Caco-2 (cell line): ENCODE data around the gene STRADB. TPM values are rescaled to one million over a fixed set of nuclear protein-coding genes. Genes with fewer than 3 reads are reported as not detected.

ENCODE experiments used
- BruUV-seq: library from RNA; stranded (reverse); fragments of 400-500 nt; replicated peaks from 2 replicates; lab custom pipeline; 2021; lab: Mats Ljungman, UMichigan
- CTCF ChIA-PET: fragments of 300-600 bp; sonication (Branson Sonifier 250); formaldehyde crosslinking; loops from one replicate; lab custom pipeline; 2022; ENCODE audit warnings: antibody characterized with exemption; lab: Charles Lee
- POLR2A ChIA-PET: fragments of 300-600 bp; sonication (Branson Sonifier 250); formaldehyde crosslinking; loops from one replicate; lab custom pipeline; 2022; ENCODE audit warnings: antibody characterized with exemption; lab: Charles Lee
- DNase-seq, 2 experiments: peaks; one replicate each; pipeline versions ENCODE4 v3.0.0 to v3.0.0-alpha.2; 2020 to 2022
- H3K27me3 ChIP-seq: replicated peaks from 2 replicates; pipeline ENCODE4 v1.6.0; 2011; ENCODE audit warnings: low read length; ENCODE audit not compliant: control insufficient read depth, insufficient read depth
- H3K36me3 ChIP-seq: 2 replicates; pipeline ENCODE4 v1.5.1; 2011; ENCODE audit warnings: low read length; ENCODE audit not compliant: control insufficient read depth, insufficient read depth
- H3K4me1 ChIP-seq: fragments of 250-450 bp; sonication (Bioruptor Pico); 2 replicates; pipeline ENCODE4 v1.5.1; 2020; ENCODE audit warnings: mild to moderate bottlenecking
- H3K4me3 ChIP-seq: 2 replicates; pipeline ENCODE4 v1.5.1; 2011; ENCODE audit warnings: low read depth, mild to moderate bottlenecking, control low read depth, low read length
- H3K9me3 ChIP-seq: fragments of 250-450 bp; sonication (Bioruptor Pico); 2 replicates; pipeline ENCODE4 v1.5.1; 2020; ENCODE audit warnings: mild to moderate bottlenecking, moderate library complexity
- H3K27ac Mint-ChIP-seq: one replicate; pipeline ENCODE4 v1.8.0; 2022; ENCODE audit warnings: mixed read lengths; ENCODE audit not compliant: unreplicated experiment
- H3K27me3 Mint-ChIP-seq: one replicate; pipeline ENCODE4 v1.8.0; 2022; ENCODE audit warnings: mixed read lengths; ENCODE audit not compliant: insufficient read depth, unreplicated experiment
- H3K36me3 Mint-ChIP-seq: one replicate; pipeline ENCODE4 v1.8.0; 2022; ENCODE audit warnings: mild to moderate bottlenecking, mixed read lengths; ENCODE audit not compliant: insufficient read depth, unreplicated experiment
- H3K4me1 Mint-ChIP-seq: one replicate; pipeline ENCODE4 v1.8.0; 2022; ENCODE audit warnings: low read depth, mixed read lengths; ENCODE audit not compliant: unreplicated experiment
- H3K4me3 Mint-ChIP-seq: one replicate; pipeline ENCODE4 v1.8.0; 2022; ENCODE audit warnings: mild to moderate bottlenecking, moderate library complexity, mixed read lengths; ENCODE audit not compliant: unreplicated experiment
- H3K9me3 Mint-ChIP-seq: one replicate; pipeline ENCODE4 v1.8.0; 2022; ENCODE audit warnings: mixed read lengths; ENCODE audit not compliant: unreplicated experiment
- CTCF ChIP-seq, 2 experiments: fragments of 200-600 bp in 1 of 2; IDR thresholded peaks; 1 replicate in 1 of 2; 2 replicates in 1 of 2; pipeline versions ENCODE4 v1.5.1 to v1.8.0; 2011 to 2022; ENCODE audit warnings: antibody characterized with exemption in 1 of 2, control low read depth in 1 of 2, inconsistent platforms in 1 of 2, low read depth in 1 of 2, low read length in 1 of 2, mild to moderate bottlenecking in 1 of 2, moderate library complexity in 1 of 2; ENCODE audit not compliant: insufficient read depth in 1 of 2, severe bottlenecking in 1 of 2, unreplicated experiment in 1 of 2
- intact Hi-C: fragments of 100-400 bp; cut with micrococcal nuclease; formaldehyde crosslinking; loops from one replicate; pipeline ENCODE4 v1.10.0; 2022; ENCODE audit not compliant: unreplicated experiment
- total RNA-seq: library from RNA; stranded (reverse); gene quantifications from 2 replicates; pipeline ENCODE4 v1.2.3, GENCODE V29; 2022

Gene STRADB
- total RNA-seq, 1 experiment from 2014 or later, result 49.0 TPM

GRCh38 chr2:201500534-201500933 is 49.0 kb downstream of the STRADB start:
- Histone ChIP-seq H3K4me1 (no peaks in the 10 kb centered on the region), H3K4me3 (no peak overlapping the region), H3K9me3 (peaks cover 12% of the 10 kb centered on the region; the same call in 1 of the 2 replicates), H3K27me3 (no peaks in the 10 kb centered on the region), H3K36me3 (no peaks in the 10 kb centered on the region)
- no peaks in the 10 kb centered on the region for H3K27me3 Mint-ChIP-seq
- H3K4me1 Mint-ChIP-seq, result no peaks in the 10 kb centered on the region
- H3K36me3 Mint-ChIP-seq, result no peaks in the 10 kb centered on the region
- no peak overlapping the region for H3K4me3 Mint-ChIP-seq
- peaks cover 42% of the 10 kb centered on the region for H3K9me3 Mint-ChIP-seq
- DNase-seq, result no peak
- intact Hi-C loops, result no loop called here
- TF ChIP-seq CTCF (IDR thresholded peaks at IDR 0.05; ENCODE audit: insufficient read depth in 1 of 2, low read depth in 1 of 2, low read length in 1 of 2, severe bottlenecking in 1 of 2, unreplicated experiment in 1 of 2), result no peak
- ChIA-PET POLR2A (no interaction called here), CTCF (no interaction called here)
- BruUV-seq, result no TSS peak
- no peak overlapping the region for H3K27ac Mint-ChIP-seq

- CTCF ChIA-PET, result no interaction called here
- no peak overlapping the region for H3K27ac Mint-ChIP-seq
- H3K4me1 Mint-ChIP-seq, result no peaks in the 10 kb centered on the region
- POLR2A ChIA-PET, result interaction anchor here (0.6 kb wide), 1 partner anchor 96 kb away, joined by 4 read pairs; no protein-coding TSS in a partner anchor
- intact Hi-C loops, result no loop called here
- H3K27me3 Mint-ChIP-seq, result no peaks in the 10 kb centered on the region
- DNase-seq, result no peak
- Histone ChIP-seq H3K9me3 (peaks cover 12% of the 10 kb centered on the region; the same call in 1 of the 2 replicates), H3K36me3 (no peaks in the 10 kb centered on the region), H3K4me3 (no peak overlapping the region), H3K4me1 (no peaks in the 10 kb centered on the region), H3K27me3 (no peaks in the 10 kb centered on the region)
- BruUV-seq, result no TSS peak
- no peak for TF ChIP-seq CTCF (IDR thresholded peaks at IDR 0.05; ENCODE audit: insufficient read depth in 1 of 2, low read depth in 1 of 2, low read length in 1 of 2, severe bottlenecking in 1 of 2, unreplicated experiment in 1 of 2)
- H3K9me3 Mint-ChIP-seq, result peaks cover 42% of the 10 kb centered on the region
- no peaks in the 10 kb centered on the region for H3K36me3 Mint-ChIP-seq
- H3K4me3 Mint-ChIP-seq, result no peak overlapping the region
Measured at GRCh38 chr2:201502713-201503112, 51.2 kb downstream of the STRADB start.

GRCh38 chr2:201507725-201508124 is 56.2 kb downstream of the STRADB start:
- Mint-ChIP-seq H3K4me3 (no peak overlapping the region), H3K4me1 (no peaks in the 10 kb centered on the region), H3K9me3 (peaks cover 25% of the 10 kb centered on the region), H3K27me3 (peaks cover 9% of the 10 kb centered on the region), H3K27ac (no peak overlapping the region), H3K36me3 (no peaks in the 10 kb centered on the region)
- BruUV-seq, result no TSS peak
- no peaks in the 10 kb centered on the region for H3K4me1 ChIP-seq
- ChIA-PET CTCF (no interaction called here), POLR2A (no interaction called here)
- peaks cover 6% of the 10 kb centered on the region; the same call in 1 of the 2 replicates for H3K9me3 ChIP-seq
- no peak for TF ChIP-seq CTCF (IDR thresholded peaks at IDR 0.05; ENCODE audit: insufficient read depth in 1 of 2, low read depth in 1 of 2, low read length in 1 of 2, severe bottlenecking in 1 of 2, unreplicated experiment in 1 of 2)
- intact Hi-C loops, result no loop called here
- H3K36me3 ChIP-seq, result no peaks in the 10 kb centered on the region
- DNase-seq, result no peak
- H3K27me3 ChIP-seq, result no peaks in the 10 kb centered on the region
- H3K4me3 ChIP-seq, result no peak overlapping the region
